ENCODE measurements around the gene PDZD4.

The PDZD4 gene

GRCh38 chrX:153807976-153808375 lies 22.4 kb downstream of the PDZD4 start:
- Histone ChIP-seq H3K36me3 (peaks cover 5% of the 10 kb centered on the region), H3K27me3 (ENCODE audit: insufficient read depth, low read depth, severe bottlenecking) (peaks cover 26% of the 10 kb centered on the region), H3K9me3 (ENCODE audit: severe bottlenecking) (no peaks in the 10 kb centered on the region), H3K4me3 (ENCODE audit: low read depth, low read length) (no peak overlapping the region), H3K27ac (no peak overlapping the region)
- TF ChIP-seq CTCF (IDR thresholded peaks at IDR 0.05; ENCODE audit: low read depth, low read length) = no peak
- no peak for DNase-seq

- Histone ChIP-seq H3K9me3 (ENCODE audit: severe bottlenecking) (no peaks in the 10 kb centered on the region), H3K27ac (no peak overlapping the region), H3K36me3 (peaks cover 5% of the 10 kb centered on the region), H3K27me3 (ENCODE audit: insufficient read depth, low read depth, severe bottlenecking) (peaks cover 27% of the 10 kb centered on the region), H3K4me3 (ENCODE audit: low read depth, low read length) (no peak overlapping the region)
- TF ChIP-seq CTCF (IDR thresholded peaks at IDR 0.05; ENCODE audit: low read depth, low read length) = no peak
- DNase-seq = no peak
These were observed 23.3 kb downstream of the PDZD4 start for GRCh38 chrX:153806999-153807575.

- peaks cover 8% of the 10 kb centered on the region for H3K36me3 ChIP-seq
- TF ChIP-seq CTCF (IDR thresholded peaks at IDR 0.05; ENCODE audit: low read depth, low read length) = no peak
- H3K27me3 ChIP-seq (ENCODE audit: insufficient read depth, low read depth, severe bottlenecking) = peaks cover 27% of the 10 kb centered on the region
- no peaks in the 10 kb centered on the region for H3K9me3 ChIP-seq (ENCODE audit: severe bottlenecking)
- no peak overlapping the region for H3K27ac ChIP-seq
- H3K4me3 ChIP-seq (ENCODE audit: low read depth, low read length) = no peak overlapping the region
- DNase-seq = no peak
These were observed 24.9 kb downstream of the PDZD4 start for GRCh38 chrX:153805436-153805835.

- Histone ChIP-seq H3K27ac (no peak overlapping the region), H3K27me3 (ENCODE audit: insufficient read depth, low read depth, severe bottlenecking) (peaks cover 27% of the 10 kb centered on the region), H3K9me3 (ENCODE audit: severe bottlenecking) (no peaks in the 10 kb centered on the region), H3K4me3 (ENCODE audit: low read depth, low read length) (no peak overlapping the region), H3K36me3 (peaks cover 11% of the 10 kb centered on the region)
- no peak for DNase-seq
- TF ChIP-seq CTCF (IDR thresholded peaks at IDR 0.05; ENCODE audit: low read depth, low read length) = no peak
These were observed 25.7 kb downstream of the PDZD4 start for GRCh38 chrX:153804621-153805020.

GRCh38 chrX:153804100-153804595 lies 26.2 kb downstream of the PDZD4 start:
- Histone ChIP-seq H3K4me3 (ENCODE audit: low read depth, low read length) (no peak overlapping the region), H3K36me3 (peaks cover 16% of the 10 kb centered on the region), H3K27me3 (ENCODE audit: insufficient read depth, low read depth, severe bottlenecking) (peaks cover 27% of the 10 kb centered on the region), H3K9me3 (ENCODE audit: severe bottlenecking) (no peaks in the 10 kb centered on the region), H3K27ac (no peak overlapping the region)
- no peak for TF ChIP-seq CTCF (IDR thresholded peaks at IDR 0.05; ENCODE audit: low read depth, low read length)
- no peak for DNase-seq
